ENCODE results near the gene HCRTR2.
"Not testable (repeated sequence)": the region's sequence is repeated elsewhere in the genome, so short reads cannot be mapped to it uniquely, and the experiment has no call there.

The HCRTR2 gene

DNA sequence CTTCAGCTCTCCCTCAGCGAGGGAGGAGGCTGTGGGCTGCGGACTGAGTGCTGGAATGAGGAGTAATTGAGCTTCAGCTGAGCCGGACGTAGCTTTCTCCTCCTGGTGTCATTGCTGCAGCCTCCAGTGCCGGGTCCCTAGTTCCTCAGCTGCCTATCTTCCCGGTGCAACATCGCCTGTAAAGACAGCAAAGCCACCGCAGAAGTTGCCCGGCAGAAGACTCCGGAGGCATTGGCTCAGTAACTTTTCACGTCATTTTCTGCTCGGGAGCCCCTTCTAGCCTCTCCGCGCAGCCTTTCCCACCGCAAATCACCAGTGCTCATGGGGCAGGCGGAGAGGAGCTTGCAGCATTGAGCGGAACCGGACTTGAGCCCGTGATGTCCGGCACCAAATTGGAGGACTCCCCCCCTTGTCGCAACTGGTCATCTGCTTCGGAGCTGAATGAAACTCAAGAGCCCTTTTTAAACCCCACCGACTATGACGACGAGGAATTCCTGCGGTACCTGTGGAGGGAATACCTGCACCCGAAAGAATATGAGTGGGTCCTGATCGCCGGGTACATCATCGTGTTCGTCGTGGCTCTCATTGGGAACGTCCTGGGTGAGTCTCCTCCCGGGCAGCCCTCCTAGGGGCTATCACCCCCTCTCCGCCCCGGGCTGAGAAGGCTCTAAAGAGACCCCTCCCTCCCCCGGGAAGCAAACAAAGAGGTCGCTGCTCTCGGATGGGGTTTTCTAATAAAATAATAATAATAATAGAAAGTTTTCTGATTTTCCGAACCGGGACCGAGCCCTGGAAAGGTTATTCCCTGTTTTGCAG is at the start of gene HCRTR2:
Gene HCRTR2, plus strand, starts transcription at position 305 of the 816 bp plus-strand sequence. Its CDS starts 73 bp downstream, at position 378.
- DNase-seq = no peak

DNA sequence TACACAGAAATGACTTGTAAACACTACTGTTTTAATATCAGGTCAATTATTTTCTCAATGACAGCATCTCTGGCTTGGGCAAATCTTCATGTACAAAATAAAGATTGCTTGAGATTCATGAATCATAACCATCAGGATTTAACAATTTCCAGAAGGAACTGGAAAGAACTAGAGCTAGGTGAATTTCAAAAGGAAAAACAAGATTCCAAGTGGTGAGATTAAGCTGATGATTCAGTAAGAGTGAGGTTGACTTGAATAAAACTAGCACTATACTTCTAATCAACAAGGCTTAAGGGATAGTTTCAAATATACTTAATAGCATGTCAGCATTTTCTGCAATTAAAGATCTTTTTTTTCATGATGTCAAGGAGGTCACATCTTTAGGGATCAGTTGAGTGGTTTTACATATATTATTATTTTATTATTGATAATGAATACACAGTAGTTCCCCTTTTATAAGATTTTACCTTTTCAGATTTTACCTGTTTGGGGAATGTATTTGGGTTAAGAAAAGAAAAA is 43.5 kb upstream of the HCRTR2 start:
- DNase-seq = no peak

DNA sequence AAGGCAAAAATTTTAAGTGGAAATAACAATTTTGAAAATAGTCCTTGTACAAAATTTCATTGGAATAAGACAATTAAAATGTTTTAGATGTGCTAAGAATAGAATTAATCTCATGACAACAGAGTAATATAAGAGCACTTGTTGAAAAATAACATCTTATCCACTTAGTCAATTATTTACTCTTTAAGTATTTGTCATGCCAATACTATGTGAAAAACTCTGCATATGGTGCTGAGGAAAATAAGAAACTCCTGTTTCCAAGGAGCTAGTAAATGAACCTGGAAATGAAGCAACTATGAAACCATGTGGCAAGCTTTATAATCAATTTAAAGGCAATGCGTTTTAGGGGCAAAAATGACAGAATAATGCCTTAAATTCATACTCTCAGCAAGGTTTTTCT is 42.7 kb upstream of the HCRTR2 start:
- no peak for DNase-seq

DNA sequence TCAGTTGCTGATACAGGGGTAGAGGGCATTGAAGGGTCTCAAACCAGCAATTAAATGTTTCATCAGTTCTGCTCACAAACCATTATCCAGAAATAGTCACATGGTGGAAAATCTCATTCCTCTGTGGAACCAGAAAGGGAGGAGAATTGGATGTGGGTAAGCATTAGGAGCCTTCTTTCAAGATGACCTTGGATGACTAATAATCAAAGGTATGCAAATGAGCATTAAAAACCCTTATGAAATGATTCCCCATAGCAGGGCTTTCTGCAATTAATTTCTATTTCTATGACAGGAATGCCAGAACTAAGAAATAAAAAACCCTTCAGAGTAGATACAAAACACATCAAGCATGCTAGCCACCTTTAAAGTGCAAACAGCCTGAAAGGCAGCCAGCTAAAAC is 37.4 kb upstream of the HCRTR2 start:
- DNase-seq = no peak

DNA sequence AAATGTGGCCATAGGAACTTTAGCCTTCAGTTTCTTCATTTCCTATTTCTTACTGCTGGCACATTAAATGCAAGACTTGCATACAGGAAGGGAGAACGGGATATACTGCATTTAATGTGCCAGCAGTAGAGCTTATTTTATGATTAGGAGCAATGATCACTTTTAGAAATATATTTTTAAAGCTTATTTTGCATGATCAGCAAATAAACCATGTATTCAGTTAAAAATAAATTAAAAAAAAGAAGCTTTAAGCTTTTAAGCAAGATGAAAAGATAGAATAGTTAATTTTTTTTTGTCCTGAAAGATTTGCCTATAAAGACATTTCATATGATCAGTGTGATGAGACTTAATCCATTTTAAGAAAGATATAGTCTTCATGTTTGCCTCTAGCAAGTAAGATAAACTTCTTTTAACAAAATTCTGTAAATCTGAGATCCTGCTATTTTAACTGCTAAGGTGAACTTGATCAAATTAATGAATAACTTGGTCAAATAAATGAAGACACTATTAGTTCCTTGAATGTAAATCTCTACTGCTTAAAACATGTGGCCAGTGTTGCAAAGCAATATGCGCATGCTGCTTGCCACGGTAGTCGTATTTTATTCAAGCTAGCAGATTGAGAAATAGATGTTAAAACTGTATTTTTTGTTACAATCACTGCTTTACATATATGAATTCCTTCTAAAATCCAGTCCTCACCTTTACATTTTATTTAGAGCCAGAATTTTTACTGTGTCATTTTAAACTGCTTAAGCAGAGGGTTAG is 36.2 kb upstream of the HCRTR2 start:
- no peak for DNase-seq

DNA sequence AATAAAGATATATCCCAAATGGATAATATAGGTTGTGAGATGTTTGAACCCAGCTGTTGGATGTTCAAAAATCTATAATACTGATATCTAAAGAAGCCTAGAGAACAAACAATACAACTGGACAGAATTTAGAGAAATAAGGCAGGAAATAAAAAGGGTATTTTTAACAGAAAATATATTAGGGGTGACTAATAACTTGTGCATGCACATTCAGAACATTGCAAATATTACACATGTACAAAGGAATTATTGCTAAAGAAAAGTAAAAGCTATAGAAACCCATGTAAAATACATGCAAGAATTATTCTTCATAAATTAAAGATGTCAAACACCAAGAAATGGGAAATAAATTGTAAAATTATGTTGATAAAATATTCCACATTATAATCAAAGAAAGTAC is 32.7 kb upstream of the HCRTR2 start:
- no peak for DNase-seq

DNA sequence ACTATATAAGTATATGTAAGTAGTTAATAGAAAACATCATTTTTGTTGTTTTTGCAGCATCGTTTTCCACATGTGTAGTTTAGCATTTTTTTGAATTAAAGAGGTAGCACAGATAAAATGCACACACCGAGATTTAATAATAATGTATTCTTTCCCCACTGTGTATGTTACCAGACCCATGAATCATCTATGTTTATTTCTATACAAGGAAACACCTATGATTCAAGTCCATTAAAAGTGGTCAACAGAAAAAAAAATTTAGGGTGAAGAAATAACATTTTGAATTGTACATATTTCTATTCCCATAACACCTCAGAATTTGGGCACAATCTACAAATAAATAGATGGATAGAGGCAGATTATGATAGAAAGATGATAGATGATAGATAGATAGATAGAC is 31.7 kb upstream of the HCRTR2 start:
- no peak for DNase-seq

DNA sequence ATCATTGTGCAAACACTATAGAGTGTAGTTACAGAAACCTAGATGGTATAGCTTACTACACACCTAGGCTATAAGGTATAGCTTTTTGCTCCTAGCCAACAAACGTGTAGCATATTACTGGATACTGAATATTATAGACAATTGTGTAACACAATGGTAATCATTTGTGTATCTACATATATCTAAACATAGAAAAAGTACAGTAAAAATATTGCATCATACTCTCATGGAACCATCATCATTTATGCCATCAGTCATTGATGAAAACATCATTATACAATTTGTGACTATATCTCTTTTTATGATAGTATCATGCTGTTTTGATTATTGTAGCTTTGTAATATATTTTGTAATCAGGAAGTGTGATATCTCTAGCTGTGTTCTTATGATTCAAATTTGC is 21.0 kb upstream of the HCRTR2 start:
- no peak for DNase-seq

DNA sequence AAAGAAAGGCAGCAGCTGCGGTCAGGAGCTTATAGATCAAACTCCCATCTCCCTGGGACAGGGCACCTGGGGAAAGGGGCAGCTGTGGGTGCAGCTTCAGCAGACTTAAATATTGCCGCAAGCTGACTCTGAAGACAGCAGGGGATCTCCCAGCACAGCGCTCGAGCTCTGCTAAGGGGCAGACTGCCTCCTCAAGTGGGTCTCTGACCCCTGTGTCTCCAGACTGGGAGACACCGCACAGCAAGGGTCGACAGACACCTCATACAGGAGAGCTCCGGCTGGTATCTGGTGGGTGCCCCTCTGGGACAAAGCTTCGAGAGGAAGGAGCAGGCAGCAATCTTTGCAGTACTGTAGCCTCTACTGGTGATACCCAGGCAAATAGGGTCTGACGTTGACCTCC is 15.5 kb upstream of the HCRTR2 start:
- not testable (repeated sequence) for DNase-seq

DNA sequence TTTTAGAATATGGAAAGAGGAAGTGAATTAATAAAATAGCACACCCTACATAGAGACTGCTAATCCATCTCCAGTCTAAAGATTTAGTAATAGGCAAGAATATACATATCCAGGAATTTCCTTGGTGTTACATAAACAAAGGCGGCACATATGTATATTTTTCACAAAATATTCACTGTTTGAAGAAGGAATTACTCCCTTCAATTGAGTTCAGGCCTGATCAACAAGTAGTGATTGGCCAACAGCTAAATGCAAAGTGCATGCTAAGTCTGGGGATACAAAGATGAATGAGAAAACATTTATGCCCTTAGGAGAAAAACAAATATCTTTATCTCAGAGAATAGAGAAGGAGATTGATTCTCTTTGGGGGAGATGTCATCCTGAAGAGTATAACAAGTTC is 6.5 kb upstream of the HCRTR2 start:
- no peak for DNase-seq

DNA sequence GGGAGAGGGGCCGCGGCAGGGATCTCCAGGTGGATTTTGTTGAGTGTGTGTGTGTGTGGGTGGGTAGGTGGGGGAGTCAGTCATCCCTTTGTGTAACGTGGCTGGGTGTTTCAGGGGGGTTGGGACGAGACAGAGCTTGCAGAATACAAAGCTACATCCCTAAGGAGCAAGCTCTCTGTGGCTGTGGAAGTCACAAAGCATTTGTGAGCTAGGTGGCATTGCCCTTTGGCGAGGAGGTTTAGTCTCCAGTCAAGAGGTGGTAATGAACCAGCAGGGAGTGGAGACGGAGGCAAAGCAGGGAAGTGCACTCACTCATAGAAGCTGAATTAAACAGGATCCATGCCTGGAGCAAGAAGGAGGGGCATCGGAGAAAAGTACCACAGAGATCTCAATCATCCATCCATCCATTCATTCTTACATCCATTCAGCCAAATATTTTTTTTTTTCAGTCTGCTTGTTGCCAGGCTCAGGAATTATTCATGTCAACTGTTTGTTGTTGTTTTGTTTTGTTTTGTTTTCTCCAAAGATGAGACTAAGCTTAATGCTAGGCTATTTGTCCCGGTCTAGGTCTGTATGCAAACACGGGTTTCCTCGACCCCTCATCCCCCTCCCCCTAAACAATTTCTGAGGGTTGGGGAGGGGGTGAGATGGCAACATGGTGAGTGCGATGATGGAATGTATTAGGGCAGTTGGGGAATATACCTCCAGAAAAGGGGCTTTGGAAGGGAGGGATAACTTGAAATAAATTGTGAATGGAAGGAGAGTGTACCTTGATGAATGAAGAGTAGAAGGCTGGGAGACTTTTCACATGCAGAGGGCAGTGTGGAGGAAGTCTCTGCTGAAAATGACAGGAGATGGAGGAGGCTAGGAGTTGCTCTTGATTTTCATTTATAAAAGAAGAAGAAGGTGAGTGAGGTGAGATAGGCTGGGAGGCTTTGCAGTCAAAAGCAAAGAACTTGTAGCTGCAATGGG is 1.0 kb downstream of the HCRTR2 start:
- no peak for DNase-seq

DNA sequence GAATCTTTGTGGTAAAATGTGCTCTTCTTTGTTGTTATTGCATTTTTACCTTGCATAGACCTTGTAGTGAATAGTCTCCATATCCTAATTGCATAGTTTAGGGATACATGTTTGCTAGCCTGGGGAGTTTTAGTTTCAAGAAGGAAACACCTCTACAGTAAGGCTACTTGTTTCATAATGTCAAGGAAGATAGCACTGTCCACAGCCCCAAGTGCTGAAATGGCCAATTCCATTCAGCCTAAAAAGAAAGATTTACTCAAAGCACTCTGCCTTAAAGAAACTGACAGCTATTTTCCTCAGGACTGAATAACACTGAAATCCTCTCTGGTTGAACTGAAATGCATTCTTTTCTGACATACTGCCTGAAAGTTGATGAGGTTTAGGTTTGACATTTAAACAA is 2.6 kb downstream of the HCRTR2 start:
- DNase-seq = no peak

DNA sequence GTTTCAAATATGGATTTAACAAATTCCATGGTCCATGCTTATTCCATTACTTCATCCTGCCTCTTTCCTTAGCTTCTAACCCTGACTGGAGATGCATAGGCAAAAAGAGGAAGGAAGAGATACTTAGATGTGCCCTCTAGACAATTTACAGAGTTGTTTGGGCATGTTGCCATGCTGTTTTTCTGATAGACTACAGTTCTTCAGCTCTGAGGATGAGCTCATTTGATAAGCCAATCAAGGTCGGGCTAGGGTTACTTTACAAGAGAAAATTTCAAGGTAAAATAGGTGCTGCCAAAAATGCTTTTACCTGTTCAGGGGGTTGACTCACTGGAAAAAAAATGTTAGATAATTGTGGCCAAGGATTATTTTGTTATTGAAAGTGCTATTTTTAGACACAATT is 5.9 kb downstream of the HCRTR2 start:
- DNase-seq = no peak

DNA sequence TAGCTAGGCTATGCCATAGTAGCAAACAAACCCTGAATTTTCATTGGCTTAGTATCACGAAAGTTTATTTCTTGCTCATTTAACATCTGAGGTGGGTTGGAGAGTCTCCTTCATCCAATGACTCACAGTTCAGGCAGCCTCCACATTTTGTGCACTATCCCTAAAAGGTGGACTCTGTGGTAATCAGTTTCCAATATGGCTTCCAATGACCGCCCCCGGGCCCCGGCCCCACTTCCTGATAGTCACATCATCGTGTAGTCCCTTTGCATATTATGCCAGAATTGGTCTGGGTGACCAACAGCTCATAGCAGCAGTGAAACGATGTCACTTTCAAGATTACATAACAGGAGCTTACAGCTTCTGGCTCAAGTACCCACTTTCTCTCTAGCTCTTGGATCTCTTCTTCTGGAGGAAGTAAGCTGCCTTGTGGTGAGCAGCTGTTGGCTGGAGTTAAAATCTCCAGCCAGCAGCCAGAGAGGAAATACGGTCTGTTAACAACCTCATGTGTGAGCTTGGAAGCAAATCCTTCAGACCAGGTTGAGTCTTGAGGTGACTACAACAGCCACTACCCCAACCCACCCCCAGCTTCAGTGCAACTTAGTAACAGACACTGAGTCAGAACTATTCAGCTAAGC is 7.8 kb downstream of the HCRTR2 start:
- no peak for DNase-seq

DNA sequence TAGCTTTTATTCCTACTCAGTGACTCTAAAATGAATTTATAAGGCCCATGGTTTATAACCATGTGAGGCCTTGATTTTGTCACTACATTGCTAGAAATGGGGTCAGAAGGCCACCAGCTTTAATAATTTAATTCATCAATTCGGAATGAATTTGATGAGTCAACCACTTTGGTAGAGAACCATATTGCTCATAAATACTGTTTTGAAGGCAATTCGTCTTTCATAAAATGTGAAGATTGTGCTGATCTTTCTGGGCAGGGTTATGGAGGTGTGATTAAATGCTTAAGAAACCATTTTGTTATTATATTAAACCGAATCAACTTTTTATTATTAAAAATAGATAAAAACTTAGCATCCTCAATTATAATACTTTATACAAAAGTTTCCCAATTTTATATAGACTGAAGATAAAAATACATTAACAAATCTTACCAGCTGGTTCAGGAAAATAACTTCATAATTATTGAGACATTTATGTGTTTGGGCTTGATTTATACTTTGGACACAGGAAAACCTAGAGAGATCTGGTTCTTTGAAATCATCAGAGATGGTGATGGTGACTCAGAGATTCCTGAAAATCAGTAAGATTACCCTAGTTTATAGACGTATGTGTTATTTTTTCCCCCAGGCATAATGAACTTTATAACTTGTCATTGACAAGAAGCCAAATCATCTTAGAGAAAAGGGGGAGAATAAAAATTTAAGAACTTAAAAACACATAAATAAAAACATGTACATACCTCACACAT is 10.6 kb downstream of the HCRTR2 start:
- no peak for DNase-seq

DNA sequence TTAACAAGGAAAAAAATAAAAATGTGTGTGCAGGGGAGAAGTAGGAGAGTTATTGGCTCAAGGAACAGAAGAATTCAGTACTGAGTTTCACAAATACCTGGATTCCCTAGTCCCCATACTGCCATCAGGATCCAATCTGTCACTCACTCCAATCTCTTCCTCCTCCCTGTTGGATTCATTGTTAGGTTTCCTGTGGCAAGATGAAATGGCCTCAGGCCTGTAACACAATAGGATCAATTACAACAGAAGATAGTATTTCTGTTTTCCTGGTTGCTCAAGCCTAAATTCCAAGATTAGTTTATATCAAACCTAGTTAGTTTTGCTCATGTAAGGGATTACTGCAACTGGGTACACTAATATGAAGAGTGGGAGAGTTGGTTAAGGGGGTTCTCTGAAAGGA is 24.4 kb downstream of the HCRTR2 start:
- DNase-seq = no peak

DNA sequence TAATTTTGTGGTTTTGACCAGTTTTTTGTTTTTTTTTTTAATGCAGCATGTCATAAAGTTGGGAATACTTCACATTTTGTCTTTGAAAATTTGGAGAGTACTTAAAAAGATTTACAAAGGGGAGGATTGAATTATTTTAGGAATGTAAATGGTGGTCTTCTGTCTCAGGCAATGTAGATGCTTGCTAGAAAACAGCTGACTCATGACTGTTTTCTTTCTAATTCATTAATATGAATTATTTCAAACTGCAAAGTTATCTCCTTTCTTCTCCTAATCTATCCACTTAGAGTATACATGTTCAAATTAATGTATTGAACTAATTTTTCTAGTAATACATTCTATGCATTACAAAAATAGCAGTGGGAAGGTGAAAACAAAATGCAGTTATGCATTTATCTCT is 24.9 kb downstream of the HCRTR2 start:
- no peak for DNase-seq

DNA sequence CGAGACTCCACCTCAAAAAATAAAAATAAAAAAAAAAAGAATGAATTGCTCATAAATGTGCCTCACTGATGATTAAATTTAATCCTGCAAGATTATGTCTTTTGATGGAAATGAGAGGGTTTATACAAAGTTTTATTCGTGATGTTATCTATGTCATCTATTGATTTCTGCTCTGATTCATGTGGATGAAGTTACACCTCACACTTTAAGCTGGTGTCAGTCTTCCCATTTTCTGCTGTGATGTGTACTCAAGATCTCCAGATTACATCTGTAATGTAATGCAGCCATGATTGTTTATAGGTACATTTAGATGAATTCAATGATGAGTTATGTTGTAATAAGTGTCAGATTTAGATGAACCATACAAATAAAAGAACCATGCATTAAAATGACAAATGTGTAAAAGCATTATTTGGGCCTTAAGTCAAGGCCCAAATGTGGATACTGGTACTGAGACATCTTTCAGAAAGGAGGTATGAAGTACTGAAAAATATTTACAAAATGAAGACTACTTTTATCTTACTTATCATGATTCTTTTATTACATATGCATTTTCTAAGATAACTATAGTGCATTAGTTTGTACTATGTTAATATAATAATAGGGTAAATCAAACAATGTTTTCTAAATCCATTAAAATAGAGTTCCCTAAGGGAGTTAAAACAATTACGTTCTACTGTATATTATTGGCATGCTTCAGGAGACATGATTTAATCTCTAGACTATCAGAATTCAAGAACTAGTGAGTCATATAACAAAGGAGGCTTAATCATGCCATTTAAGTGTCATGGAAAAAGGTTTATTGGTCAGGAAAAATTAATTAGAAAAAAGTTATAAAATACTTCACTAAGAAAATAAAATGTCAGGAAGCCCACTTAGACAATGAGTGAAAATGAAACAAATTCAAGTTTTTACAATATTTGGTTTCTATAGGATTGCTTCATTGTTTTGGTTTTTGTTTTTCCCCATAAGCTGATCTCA is 34.5 kb downstream of the HCRTR2 start:
- no peak for DNase-seq

DNA sequence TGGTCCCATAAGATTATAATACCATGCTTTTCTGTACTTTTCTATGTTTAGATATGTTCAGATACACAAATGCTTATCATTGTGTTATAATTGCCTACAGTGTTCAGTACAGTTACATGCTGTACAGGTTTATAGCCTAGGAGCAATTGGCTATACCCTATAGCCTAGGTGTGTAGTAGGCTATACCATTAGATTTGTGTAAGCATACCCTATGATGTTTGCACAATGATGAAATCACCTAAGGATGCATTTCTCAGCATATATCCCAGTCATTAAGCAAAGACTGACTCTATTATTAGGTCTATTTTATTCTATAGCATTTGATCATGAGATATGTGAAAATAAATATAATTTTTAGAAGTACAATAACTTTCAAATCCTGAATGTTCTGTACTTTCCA is 36.6 kb downstream of the HCRTR2 start:
- DNase-seq = no peak

DNA sequence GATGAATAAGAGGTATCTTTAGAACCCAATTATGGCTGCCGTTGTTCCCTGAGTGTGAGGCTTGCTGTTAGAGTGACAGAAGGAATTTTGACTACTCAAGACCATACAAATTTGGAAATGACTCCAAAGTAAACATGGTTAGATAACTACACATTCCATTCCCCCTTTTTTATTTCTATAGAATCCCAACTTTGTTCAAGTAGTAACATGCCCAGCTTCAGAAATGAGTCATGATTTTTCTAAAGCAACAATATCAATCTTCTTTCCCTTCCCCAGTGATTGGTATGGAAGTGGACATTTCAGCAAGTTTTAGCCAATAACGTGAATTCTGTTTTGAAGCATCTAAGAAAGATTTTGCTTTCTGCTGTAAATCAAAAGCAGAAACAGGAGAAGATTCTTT is 37.8 kb downstream of the HCRTR2 start:
- DNase-seq = no peak

Measured in C1 segment of cervical spinal cord (tissue), 14 donors.